ENCODE results near the gene NRP2. TPM values are rescaled to one million over a fixed set of nuclear protein-coding genes. Genes with fewer than 3 reads are reported as not detected.

NRP2 gene
- total RNA-seq, 1 donor from 2014 or later: 89.5 TPM

- DNase-seq (ENCODE audit: low spot score in 2 of 2, unreplicated experiment in 2 of 2): no peak
- Mint-ChIP-seq H3K4me1 (peaks cover 5% of the 10 kb centered on the region), H3K9me3 (no peaks in the 10 kb centered on the region), H3K27me3 (ENCODE audit: low read depth) (no peaks in the 10 kb centered on the region), H3K36me3 (no peaks in the 10 kb centered on the region), H3K4me3 (no peak overlapping the region), H3K27ac (no peak overlapping the region)
- no peak for TF ChIP-seq CTCF (IDR thresholded peaks at IDR 0.05; ENCODE audit: unreplicated experiment)
Observed at GRCh38 chr2:205807758-205808157, 125.5 kb downstream of the NRP2 start.

DNA sequence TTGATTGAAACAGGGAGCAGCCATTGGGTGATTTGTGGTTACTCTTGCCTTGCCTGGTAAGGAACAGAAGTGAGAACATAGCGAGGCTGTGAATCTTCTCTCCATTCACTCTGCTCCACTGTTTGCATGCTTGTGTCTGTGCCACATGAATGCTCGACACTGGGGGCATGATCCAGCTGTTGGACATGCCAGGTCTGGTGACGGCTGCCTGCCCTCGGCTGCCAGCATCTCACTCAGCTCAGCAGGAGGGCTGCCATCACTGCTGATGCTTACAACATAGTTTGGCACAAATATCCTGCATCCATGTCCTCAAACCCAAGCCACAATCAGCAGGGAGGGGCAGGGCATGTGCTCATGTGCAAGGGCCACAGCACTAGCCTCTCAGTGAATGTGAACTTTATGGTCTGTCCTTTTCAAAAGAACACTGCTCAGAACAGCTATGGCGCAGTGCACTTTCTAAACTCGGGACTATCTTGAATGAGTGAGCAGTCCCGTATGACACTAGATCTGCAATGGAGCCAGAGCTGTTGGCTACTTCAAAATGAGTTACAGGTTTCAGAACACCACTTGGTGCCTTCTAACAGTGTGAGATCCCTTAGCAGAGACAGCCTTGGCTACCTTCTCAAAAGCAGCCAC is 126.3 kb downstream of the NRP2 start:
- no peak overlapping the region for H3K27ac Mint-ChIP-seq
- no peaks in the 10 kb centered on the region for H3K9me3 Mint-ChIP-seq
- no peak for DNase-seq (ENCODE audit: low spot score in 2 of 2, unreplicated experiment in 2 of 2)
- TF ChIP-seq CTCF (IDR thresholded peaks at IDR 0.05; ENCODE audit: unreplicated experiment): no peak
- H3K36me3 Mint-ChIP-seq: no peaks in the 10 kb centered on the region
- no peak overlapping the region for H3K4me3 Mint-ChIP-seq
- peaks cover 5% of the 10 kb centered on the region for H3K4me1 Mint-ChIP-seq
- no peaks in the 10 kb centered on the region for H3K27me3 Mint-ChIP-seq (ENCODE audit: low read depth)

- Mint-ChIP-seq H3K4me1 (peaks cover 18% of the 10 kb centered on the region), H3K9me3 (no peaks in the 10 kb centered on the region), H3K36me3 (no peaks in the 10 kb centered on the region), H3K27ac (no peak overlapping the region), H3K27me3 (ENCODE audit: low read depth) (no peaks in the 10 kb centered on the region), H3K4me3 (no peak overlapping the region)
- no peak for DNase-seq (ENCODE audit: low spot score in 2 of 2, unreplicated experiment in 2 of 2)
- TF ChIP-seq CTCF (IDR thresholded peaks at IDR 0.05; ENCODE audit: unreplicated experiment): no peak
Observed at GRCh38 chr2:205811387-205811786, 129.1 kb downstream of the NRP2 start.

DNA sequence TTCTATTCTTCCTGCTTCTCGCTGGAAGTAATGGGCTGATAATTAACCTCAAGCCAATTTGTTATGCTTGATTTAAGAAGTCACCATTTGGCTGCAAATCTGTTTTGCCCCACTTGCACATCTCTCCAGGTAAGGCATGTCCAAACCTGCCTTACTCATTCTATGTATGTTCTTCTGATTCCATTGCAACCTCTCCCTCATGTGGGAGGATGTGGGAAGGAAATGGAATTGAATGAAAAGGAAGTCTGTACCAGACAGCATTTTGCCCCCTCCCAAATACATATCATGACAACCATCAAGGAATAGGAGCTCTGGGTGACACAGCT is 131.7 kb downstream of the NRP2 start:
- Mint-ChIP-seq H3K4me3 (no peak overlapping the region), H3K9me3 (no peaks in the 10 kb centered on the region), H3K27me3 (ENCODE audit: low read depth) (no peaks in the 10 kb centered on the region), H3K36me3 (no peaks in the 10 kb centered on the region), H3K4me1 (peaks cover 17% of the 10 kb centered on the region), H3K27ac (no peak overlapping the region)
- no peak for TF ChIP-seq CTCF (IDR thresholded peaks at IDR 0.05; ENCODE audit: unreplicated experiment)
- DNase-seq (ENCODE audit: low spot score in 2 of 2, unreplicated experiment in 2 of 2): no peak

DNA sequence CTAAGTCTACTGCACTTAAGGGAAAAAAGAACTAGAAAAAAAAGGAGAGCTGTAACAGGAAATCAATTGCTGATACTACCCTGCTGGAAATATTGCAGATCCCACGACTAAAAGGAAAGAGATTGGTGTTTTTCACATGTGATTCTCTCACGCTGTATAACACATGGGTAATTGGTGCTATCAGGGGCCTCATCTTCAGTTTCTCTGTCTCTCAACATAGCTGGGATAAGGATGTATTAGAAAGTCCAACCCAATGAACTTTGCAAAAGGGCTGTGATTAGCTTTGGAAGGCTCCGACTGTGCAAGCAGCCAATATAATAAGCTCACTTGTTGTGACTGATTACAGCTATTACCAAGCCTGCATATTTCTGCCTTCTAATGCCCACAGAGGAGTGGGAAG is 133.4 kb downstream of the NRP2 start:
- Mint-ChIP-seq H3K4me3 (no peak overlapping the region), H3K9me3 (no peaks in the 10 kb centered on the region), H3K36me3 (no peaks in the 10 kb centered on the region), H3K4me1 (peaks cover 16% of the 10 kb centered on the region), H3K27ac (no peak overlapping the region), H3K27me3 (ENCODE audit: low read depth) (no peaks in the 10 kb centered on the region)
- DNase-seq (ENCODE audit: low spot score in 2 of 2, unreplicated experiment in 2 of 2): no peak
- TF ChIP-seq CTCF (IDR thresholded peaks at IDR 0.05; ENCODE audit: unreplicated experiment): no peak

DNA sequence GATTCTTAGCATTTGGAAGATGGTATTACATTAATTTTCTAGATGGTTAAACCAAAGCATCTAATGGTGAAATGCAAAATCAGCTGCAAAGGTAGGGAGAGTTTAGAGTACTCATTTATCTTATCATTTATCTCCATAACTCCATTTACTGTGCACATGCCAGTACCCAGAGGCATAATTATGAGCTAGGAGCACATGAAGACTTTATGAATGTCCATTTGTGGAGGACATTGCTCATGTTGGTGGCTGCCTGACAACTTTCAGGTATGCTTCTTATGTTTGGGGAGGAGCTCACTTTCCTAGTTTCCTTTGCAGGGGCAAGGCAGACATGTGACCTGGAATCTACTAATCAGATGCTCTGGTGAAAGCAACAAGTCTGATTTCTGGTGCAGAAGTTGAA is 134.0 kb downstream of the NRP2 start:
- no peak overlapping the region for H3K4me3 Mint-ChIP-seq
- H3K9me3 Mint-ChIP-seq: peaks cover 3% of the 10 kb centered on the region
- H3K27ac Mint-ChIP-seq: no peak overlapping the region
- H3K36me3 Mint-ChIP-seq: no peaks in the 10 kb centered on the region
- peaks cover 19% of the 10 kb centered on the region for H3K4me1 Mint-ChIP-seq
- no peak for DNase-seq (ENCODE audit: low spot score in 2 of 2, unreplicated experiment in 2 of 2)
- TF ChIP-seq CTCF (IDR thresholded peaks at IDR 0.05; ENCODE audit: unreplicated experiment): no peak
- no peaks in the 10 kb centered on the region for H3K27me3 Mint-ChIP-seq (ENCODE audit: low read depth)
